Uterus (tissue), 4 donors: ENCODE measurements around the gene PPIG. TPM values are rescaled to one million over a fixed set of nuclear protein-coding genes. Genes with fewer than 3 reads are reported as not detected.
"Not testable (repeated sequence)": the region's sequence is repeated elsewhere in the genome, so short reads cannot be mapped to it uniquely, and the experiment has no call there.

Source experiments
- DNase-seq, 2 donors: peaks; one replicate each; pipeline ENCODE4 v3.0.0-alpha.2; 2019 to 2020
- H3K27ac ChIP-seq, 2 donors: fragments of 200-600 bp; sonication (generic); 1 replicate in 1 of 2; 2 replicates in 1 of 2; pipeline ENCODE4 v1.5.1; 2016 to 2018
- H3K27me3 ChIP-seq, 2 donors: fragments of 200-600 bp; sonication (generic); one replicate each; pipeline ENCODE4 v1.5.1; 2018 to 2019; ENCODE audit warnings: control low read depth in 1 of 2
- H3K36me3 ChIP-seq, 2 donors: fragments of 200-600 bp; sonication (generic); one replicate each; pipeline ENCODE4 v1.5.1; 2019; ENCODE audit warnings: control low read depth in 1 of 2
- H3K4me1 ChIP-seq, 2 donors: fragments of 200-600 bp; sonication (generic); one replicate each; pipeline ENCODE4 v1.5.1; 2018 to 2019; ENCODE audit warnings: control low read depth in 1 of 2
- H3K4me3 ChIP-seq, 2 donors: fragments of 200-600 bp; sonication (generic); 1 replicate in 1 of 2; 2 replicates in 1 of 2; pipeline ENCODE4 v1.5.1; 2018 to 2019; ENCODE audit warnings: mild to moderate bottlenecking in 1 of 2
- H3K9me3 ChIP-seq, 2 donors: fragments of 200-600 bp; sonication (generic); one replicate each; pipeline ENCODE4 v1.5.1; 2019; ENCODE audit warnings: control low read depth in 1 of 2
- CTCF ChIP-seq, 4 experiments: fragments of 200-600 bp in 2 of 4; fragments of 450-650 bp in 2 of 4; sonication (generic) in 2 of 4; IDR thresholded peaks; one replicate each; pipeline ENCODE4 v1.5.1; 2016 to 2019; ENCODE audit warnings: antibody characterized with exemption in 4 of 4, mild to moderate bottlenecking in 2 of 4, moderate library complexity in 1 of 4
- POLR2A ChIP-seq, 2 donors: fragments of 450-650 bp; IDR thresholded peaks; one replicate each; pipeline ENCODE4 v1.6.1; 2016; ENCODE audit warnings: antibody characterized with exemption in 2 of 2, mild to moderate bottlenecking in 1 of 2, moderate library complexity in 1 of 2
- intact Hi-C: fragments of 100-400 bp; cut with DNase I; formaldehyde crosslinking; loops from one replicate; pipeline ENCODE4 v1.15.1; 2023; ENCODE audit warnings: low total_unique reads
- total RNA-seq, 4 donors: library from RNA; depleted of rRNA in 3 of 4; stranded (reverse); fragments of >200 nt in 3 of 4; gene quantifications; one replicate each; pipeline versions ENCODE4 v1.1.0 to v1.2.4, GENCODE V29; 2014 to 2023
- donor health status: DM: yes; HTN: yes; CAD: no.

Gene PPIG
- total RNA-seq, 4 donors from 2014 or later: 24.3 to 83.4 (median 59.0) TPM

- no peaks in the 10 kb centered on the region for H3K4me1 ChIP-seq
- TF ChIP-seq POLR2A (IDR thresholded peaks at IDR 0.05) (no peak), CTCF (IDR thresholded peaks at IDR 0.05) (no peak)
- H3K9me3 ChIP-seq: no peaks in the 10 kb centered on the region
- no peak for DNase-seq
- no peaks in the 10 kb centered on the region for H3K27me3 ChIP-seq
- H3K4me3 ChIP-seq: no peak overlapping the region
- intact Hi-C loops: no loop called here
- H3K36me3 ChIP-seq: no peaks in the 10 kb centered on the region
- no peak overlapping the region for H3K27ac ChIP-seq
These were observed 5.1 kb upstream of the PPIG start for GRCh38 chr2:169579044-169579443.

GRCh38 chr2:169582552-169583266 is 1.4 kb upstream of the PPIG start:
- H3K27me3 ChIP-seq, H3K4me1 ChIP-seq, H3K36me3 ChIP-seq, H3K9me3 ChIP-seq, DNase-seq, H3K27ac ChIP-seq, intact Hi-C loops, H3K4me3 ChIP-seq: not testable (repeated sequence)

GRCh38 chr2:169583518-169583917 is 633 bp upstream of the PPIG start:
- Histone ChIP-seq H3K27ac (peak overlapping the region; percentile 92 to 95), H3K27me3 (no peaks in the 10 kb centered on the region), H3K36me3 (no peaks in the 10 kb centered on the region), H3K9me3 (no peaks in the 10 kb centered on the region), H3K4me3 (no peak overlapping the region), H3K4me1 (peaks cover 0 to 3% of the 10 kb centered on the region in 2 donors)
- intact Hi-C loops: no loop called here
- no peak for DNase-seq
- TF ChIP-seq POLR2A (IDR thresholded peaks at IDR 0.05) (no peak), CTCF (IDR thresholded peaks at IDR 0.05) (no peak)

GRCh38 chr2:169585673-169586072 is 1.5 kb downstream of the PPIG start:
- TF ChIP-seq CTCF (IDR thresholded peaks at IDR 0.05): no peak
- no peak for TF ChIP-seq POLR2A (IDR thresholded peaks at IDR 0.05)
- Histone ChIP-seq H3K4me3 (peak overlapping the region; percentile 69 to 91), H3K27ac (peak overlapping the region in 1 of 2 donors; percentile 95), H3K36me3 (no peaks in the 10 kb centered on the region), H3K4me1 (peaks cover 0 to 3% of the 10 kb centered on the region in 2 donors), H3K27me3 (no peaks in the 10 kb centered on the region), H3K9me3 (no peaks in the 10 kb centered on the region)
- intact Hi-C loops: no loop called here
- no peak for DNase-seq

- Histone ChIP-seq H3K27me3 (no peaks in the 10 kb centered on the region), H3K27ac (no peak overlapping the region), H3K4me3 (no peak overlapping the region), H3K36me3 (no peaks in the 10 kb centered on the region), H3K9me3 (no peaks in the 10 kb centered on the region), H3K4me1 (peaks cover 0 to 3% of the 10 kb centered on the region in 2 donors)
- no peak for DNase-seq
- intact Hi-C loops: no loop called here
- TF ChIP-seq CTCF (IDR thresholded peaks at IDR 0.05) (no peak), POLR2A (IDR thresholded peaks at IDR 0.05) (no peak)
These were observed 6.7 kb downstream of the PPIG start for GRCh38 chr2:169590804-169591203.

- H3K9me3 ChIP-seq, DNase-seq, H3K36me3 ChIP-seq, intact Hi-C loops, H3K4me1 ChIP-seq, H3K27ac ChIP-seq, H3K27me3 ChIP-seq, H3K4me3 ChIP-seq: not testable (repeated sequence)
These were observed 12.4 kb downstream of the PPIG start for GRCh38 chr2:169596546-169596945.
